Upper lobe of right lung (tissue), 1 donor: ENCODE results near the gene TMEM151B. TPM values are rescaled to one million over a fixed set of nuclear protein-coding genes. Genes with fewer than 3 reads are reported as not detected.

Source experiments
- ATAC-seq: fragments of 200-7000 bp; cut with Tn5 transposase; one replicate; pipeline ENCODE4 v1.9.1; 2020; ENCODE audit warnings: mild to moderate bottlenecking, moderate library complexity
- DNase-seq: peaks from one replicate; pipeline ENCODE4 v3.0.0-alpha.2; 2020
- H3K27ac ChIP-seq: fragments of 200-600 bp; one replicate; pipeline ENCODE4 v1.8.0; 2022
- H3K27me3 ChIP-seq: fragments of 200-600 bp; one replicate; pipeline ENCODE4 v1.8.0; 2022; ENCODE audit warnings: mild to moderate bottlenecking
- H3K36me3 ChIP-seq: fragments of 200-600 bp; one replicate; pipeline ENCODE4 v1.8.0; 2022
- H3K4me1 ChIP-seq: fragments of 200-600 bp; one replicate; pipeline ENCODE4 v1.8.0; 2022
- H3K4me3 ChIP-seq: fragments of 200-600 bp; one replicate; pipeline ENCODE4 v1.8.0; 2022; ENCODE audit warnings: mild to moderate bottlenecking
- H3K9me3 ChIP-seq: fragments of 200-600 bp; one replicate; pipeline ENCODE4 v1.8.0; 2022
- intact Hi-C: fragments of 100-400 bp; cut with DNase I; formaldehyde crosslinking; loops from one replicate; pipeline ENCODE4 v1.11.0; 2022
- total RNA-seq: library from RNA; stranded (reverse); fragmentation: NEBNext Ultra II Directional; extraction: Animal tissue kit (Norgen Biotek cat#: 25700); gene quantifications from one replicate; pipeline ENCODE4 v1.2.1, GENCODE V29; 2021
- TF ChIP-seq, protein P1 (sequence below): fragments of 200-600 bp; IDR thresholded peaks from one replicate; pipeline ENCODE4 v1.8.0; 2022; ENCODE audit warnings: antibody characterized with exemption
- donor health status: DM: no; HTN: yes; CAD: no; lungs with severe emphysema.

The TMEM151B gene
- total RNA-seq, 1 donor from 2014 or later = not detected

DNA sequence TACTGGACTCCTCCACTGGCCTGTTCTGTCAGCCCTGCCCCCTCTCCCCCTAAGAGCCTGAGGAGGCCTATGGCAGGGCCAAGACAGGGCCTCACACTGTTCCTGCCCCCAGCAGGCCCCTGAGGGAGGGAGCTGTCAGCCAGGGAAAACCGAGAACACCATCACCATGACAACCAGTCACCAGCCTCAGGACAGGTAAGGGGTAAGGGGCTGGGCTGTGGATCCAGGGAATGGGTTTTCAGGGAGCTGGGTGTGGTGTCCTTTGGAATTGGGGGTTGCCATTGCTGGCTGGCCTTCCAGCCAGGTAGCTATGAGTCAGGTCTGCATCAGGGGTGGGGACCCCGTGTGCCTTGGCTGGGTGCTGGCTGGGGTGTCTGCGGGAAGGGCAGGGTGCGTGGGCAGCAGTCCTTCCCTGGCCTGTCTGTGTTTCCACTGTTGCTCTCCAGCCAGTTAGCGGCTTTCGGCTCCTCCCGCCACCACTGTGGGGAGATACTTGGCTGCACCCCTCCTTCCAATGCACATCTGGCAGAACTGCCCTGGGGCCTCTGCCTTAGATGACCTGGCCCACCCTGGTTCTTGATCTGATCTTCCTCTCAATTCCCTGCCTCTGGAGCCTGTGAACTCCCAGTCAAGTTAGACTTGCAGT is 43.0 kb upstream of the TMEM151B start:
- ATAC-seq (no peak), DNase-seq (no peak)
- Histone ChIP-seq H3K4me3 (no peak overlapping the region), H3K27me3 (no peaks in the 10 kb centered on the region), H3K27ac (no peak overlapping the region), H3K4me1 (peaks cover 29% of the 10 kb centered on the region), H3K9me3 (no peaks in the 10 kb centered on the region), H3K36me3 (peaks cover 27% of the 10 kb centered on the region)
- TF ChIP-seq, protein P1, sequence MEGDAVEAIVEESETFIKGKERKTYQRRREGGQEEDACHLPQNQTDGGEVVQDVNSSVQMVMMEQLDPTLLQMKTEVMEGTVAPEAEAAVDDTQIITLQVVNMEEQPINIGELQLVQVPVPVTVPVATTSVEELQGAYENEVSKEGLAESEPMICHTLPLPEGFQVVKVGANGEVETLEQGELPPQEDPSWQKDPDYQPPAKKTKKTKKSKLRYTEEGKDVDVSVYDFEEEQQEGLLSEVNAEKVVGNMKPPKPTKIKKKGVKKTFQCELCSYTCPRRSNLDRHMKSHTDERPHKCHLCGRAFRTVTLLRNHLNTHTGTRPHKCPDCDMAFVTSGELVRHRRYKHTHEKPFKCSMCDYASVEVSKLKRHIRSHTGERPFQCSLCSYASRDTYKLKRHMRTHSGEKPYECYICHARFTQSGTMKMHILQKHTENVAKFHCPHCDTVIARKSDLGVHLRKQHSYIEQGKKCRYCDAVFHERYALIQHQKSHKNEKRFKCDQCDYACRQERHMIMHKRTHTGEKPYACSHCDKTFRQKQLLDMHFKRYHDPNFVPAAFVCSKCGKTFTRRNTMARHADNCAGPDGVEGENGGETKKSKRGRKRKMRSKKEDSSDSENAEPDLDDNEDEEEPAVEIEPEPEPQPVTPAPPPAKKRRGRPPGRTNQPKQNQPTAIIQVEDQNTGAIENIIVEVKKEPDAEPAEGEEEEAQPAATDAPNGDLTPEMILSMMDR = no peak
- intact Hi-C loops = no loop called here

DNA sequence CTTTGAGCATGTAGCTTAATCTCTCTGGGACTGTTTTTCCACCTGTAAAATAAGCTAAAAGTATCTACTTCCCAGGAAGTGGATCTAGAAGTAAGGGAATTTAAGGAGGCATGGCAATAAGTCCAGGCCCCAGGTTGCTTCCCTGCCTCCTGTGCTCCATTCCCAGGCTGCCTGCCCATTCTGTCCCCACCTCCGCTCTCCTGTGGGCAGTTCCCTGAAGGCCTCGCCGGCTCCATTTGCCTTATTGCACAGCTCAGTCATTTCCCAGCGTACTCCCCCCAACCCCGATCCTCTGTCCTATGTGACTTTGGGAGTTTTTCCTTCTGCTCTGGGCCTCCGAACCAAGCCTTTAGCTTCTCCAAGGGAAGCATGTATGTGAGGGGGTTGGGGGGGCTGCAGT is 42.2 kb upstream of the TMEM151B start:
- intact Hi-C loops = no loop called here
- DNase-seq (no peak), ATAC-seq (no peak)
- TF ChIP-seq, protein P1 = no peak
- no peak overlapping the region for H3K27ac ChIP-seq
- H3K4me3 ChIP-seq = no peak overlapping the region
- peaks cover 34% of the 10 kb centered on the region for H3K36me3 ChIP-seq
- H3K27me3 ChIP-seq = no peaks in the 10 kb centered on the region
- H3K9me3 ChIP-seq = no peaks in the 10 kb centered on the region
- H3K4me1 ChIP-seq = peaks cover 22% of the 10 kb centered on the region

GRCh38 chr6:44228433-44228832 is 41.8 kb upstream of the TMEM151B start:
- no peak overlapping the region for H3K4me3 ChIP-seq
- no peak for ATAC-seq
- no peak for DNase-seq
- no peaks in the 10 kb centered on the region for H3K9me3 ChIP-seq
- TF ChIP-seq, protein P1 = no peak
- H3K36me3 ChIP-seq = peaks cover 38% of the 10 kb centered on the region
- no peak overlapping the region for H3K27ac ChIP-seq
- intact Hi-C loops = no loop called here
- no peaks in the 10 kb centered on the region for H3K27me3 ChIP-seq
- H3K4me1 ChIP-seq = peaks cover 25% of the 10 kb centered on the region

GRCh38 chr6:44228836-44229235 is 41.4 kb upstream of the TMEM151B start:
- no peak for DNase-seq
- no peak overlapping the region for H3K27ac ChIP-seq
- intact Hi-C loops = no loop called here

DNA sequence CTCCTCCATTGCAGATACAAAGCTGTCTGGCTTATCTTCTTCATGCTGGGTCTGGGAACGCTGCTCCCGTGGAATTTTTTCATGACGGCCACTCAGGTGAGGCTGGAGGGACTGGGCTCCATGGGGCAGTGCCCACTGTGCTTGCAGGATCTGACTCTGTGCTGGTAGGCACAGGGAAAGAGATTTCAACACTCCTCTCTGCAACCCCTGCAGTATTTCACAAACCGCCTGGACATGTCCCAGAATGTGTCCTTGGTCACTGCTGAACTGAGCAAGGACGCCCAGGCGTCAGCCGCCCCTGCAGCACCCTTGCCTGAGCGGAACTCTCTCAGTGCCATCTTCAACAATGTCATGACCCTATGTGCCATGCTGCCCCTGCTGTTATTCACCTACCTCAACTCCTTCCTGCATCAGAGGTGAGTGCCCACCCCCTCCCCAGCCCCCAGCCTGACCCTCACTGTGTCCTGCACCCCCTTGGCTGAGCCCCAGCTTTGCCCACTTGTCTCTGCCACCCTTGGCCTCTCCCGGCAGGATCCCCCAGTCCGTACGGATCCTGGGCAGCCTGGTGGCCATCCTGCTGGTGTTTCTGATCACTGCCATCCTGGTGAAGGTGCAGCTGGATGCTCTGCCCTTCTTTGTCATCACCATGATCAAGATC is 40.7 kb upstream of the TMEM151B start:
- TF ChIP-seq, protein P1 = no peak
- intact Hi-C loops = no loop called here
- peak; percentile 17 for ATAC-seq
- Histone ChIP-seq H3K36me3 (peaks cover 38% of the 10 kb centered on the region), H3K27ac (no peak overlapping the region), H3K4me1 (peaks cover 26% of the 10 kb centered on the region), H3K9me3 (no peaks in the 10 kb centered on the region), H3K4me3 (no peak overlapping the region), H3K27me3 (no peaks in the 10 kb centered on the region)
- no peak for DNase-seq

More at GRCh38 chr6:44228836-44229235, 41.4 kb upstream of the TMEM151B start:
- ATAC-seq = no peak
- TF ChIP-seq, protein P1 = no peak
- Histone ChIP-seq H3K36me3 (peaks cover 38% of the 10 kb centered on the region), H3K9me3 (no peaks in the 10 kb centered on the region), H3K4me1 (peaks cover 28% of the 10 kb centered on the region), H3K4me3 (no peak overlapping the region), H3K27me3 (no peaks in the 10 kb centered on the region)
